H9 (cell line): Measurements from ENCODE around the gene CFHR5. TPM values are rescaled to one million over a fixed set of nuclear protein-coding genes. Genes with fewer than 3 reads are reported as not detected.

ENCODE experiments used
- DNase-seq: peaks from one replicate; pipeline ENCODE4 v3.0.0-alpha.2; 2017
- H2AFZ ChIP-seq: one replicate; pipeline ENCODE4 v1.6.1; 2013; ENCODE audit warnings: mild to moderate bottlenecking, low read length, control low read depth, moderate library complexity
- H2AK5ac ChIP-seq: 2 replicates; pipeline ENCODE4 v1.6.1; 2013; ENCODE audit warnings: low read length, control low read depth, mixed read lengths; ENCODE audit not compliant: insufficient read length
- H2BK120ac ChIP-seq: one replicate; pipeline ENCODE4 v1.6.1; 2013; ENCODE audit warnings: low read depth, mild to moderate bottlenecking, low read length, control low read depth, inconsistent platforms; ENCODE audit not compliant: poor library complexity, severe bottlenecking
- H2BK12ac ChIP-seq: 2 replicates; pipeline ENCODE4 v1.6.1; 2013; ENCODE audit warnings: low read length, control low read depth, mixed read lengths, low read depth; ENCODE audit not compliant: insufficient read length
- H2BK15ac ChIP-seq: 2 replicates; pipeline ENCODE4 v1.6.1; 2013; ENCODE audit warnings: low read depth, low read length, control low read depth
- H2BK20ac ChIP-seq: one replicate; pipeline ENCODE4 v1.6.1; 2013; ENCODE audit warnings: low read depth, mild to moderate bottlenecking, low read length, control low read depth, inconsistent platforms; ENCODE audit not compliant: poor library complexity, severe bottlenecking
- H2BK5ac ChIP-seq: 2 replicates; pipeline ENCODE4 v1.6.1; 2013; ENCODE audit warnings: low read length, control low read depth, mixed read lengths; ENCODE audit not compliant: insufficient read length
- H3K14ac ChIP-seq: 2 replicates; pipeline ENCODE4 v1.6.1; 2013; ENCODE audit warnings: low read length, control low read depth; ENCODE audit not compliant: insufficient read depth
- H3K18ac ChIP-seq: 2 replicates; pipeline ENCODE4 v1.6.1; 2013; ENCODE audit warnings: low read depth, mild to moderate bottlenecking, mixed read lengths, low read length, control low read depth; ENCODE audit not compliant: insufficient read length
- H3K23ac ChIP-seq: 2 replicates; pipeline ENCODE4 v1.6.1; 2013; ENCODE audit warnings: low read length, control low read depth, mixed read lengths, low read depth; ENCODE audit not compliant: insufficient read length
- H3K23me2 ChIP-seq: 2 replicates; pipeline ENCODE4 v1.6.1; 2013; ENCODE audit warnings: low read depth, mild to moderate bottlenecking, mixed read lengths, low read length, control low read depth; ENCODE audit not compliant: insufficient read length, poor library complexity, severe bottlenecking
- H3K27ac ChIP-seq: 2 replicates; pipeline ENCODE4 v1.5.1; 2013; ENCODE audit warnings: low read length, control low read depth, mixed read lengths, low read depth; ENCODE audit not compliant: insufficient read length
- H3K27me3 ChIP-seq: 2 replicates; pipeline ENCODE4 v1.6.1; 2013; ENCODE audit warnings: low read length, control low read depth, inconsistent platforms; ENCODE audit not compliant: insufficient read depth
- H3K4ac ChIP-seq: 2 replicates; pipeline ENCODE4 v1.6.1; 2013; ENCODE audit warnings: low read depth, mild to moderate bottlenecking, control low read depth, inconsistent platforms, low read length, moderate library complexity
- H3K4me1 ChIP-seq: 2 replicates; pipeline ENCODE4 v1.6.1; 2013; ENCODE audit warnings: low read length, control low read depth, inconsistent platforms; ENCODE audit not compliant: insufficient read depth
- H3K4me2 ChIP-seq: 2 replicates; pipeline ENCODE4 v1.6.1; 2013; ENCODE audit warnings: low read length, control low read depth, mixed read lengths; ENCODE audit not compliant: insufficient read length, insufficient read depth
- H3K56ac ChIP-seq: 2 replicates; pipeline ENCODE4 v1.6.1; 2013; ENCODE audit warnings: low read depth, mild to moderate bottlenecking, mixed read lengths, low read length, control low read depth; ENCODE audit not compliant: insufficient read length
- H3K79me1 ChIP-seq: 2 replicates; pipeline ENCODE4 v1.6.1; 2013; ENCODE audit warnings: low read depth, mild to moderate bottlenecking, moderate library complexity, low read length, control low read depth, inconsistent platforms; ENCODE audit not compliant: insufficient read depth, poor library complexity, severe bottlenecking
- H3K79me2 ChIP-seq: 2 replicates; pipeline ENCODE4 v1.6.1; 2013; ENCODE audit warnings: low read length, control low read depth, inconsistent platforms; ENCODE audit not compliant: insufficient read depth
- H3K9ac ChIP-seq: 2 replicates; pipeline ENCODE4 v1.6.1; 2013; ENCODE audit warnings: low read length, control low read depth, mixed read lengths; ENCODE audit not compliant: insufficient read length; ENCODE audit errors: extremely low read depth
- H3K9me3 ChIP-seq: one replicate; pipeline ENCODE4 v1.6.1; 2013; ENCODE audit warnings: low read depth, low read length, inconsistent platforms; ENCODE audit not compliant: control insufficient read depth
- H3T11ph ChIP-seq: one replicate; pipeline ENCODE4 v1.6.1; 2013; ENCODE audit warnings: mild to moderate bottlenecking, low read length, control low read depth, inconsistent platforms
- H4K20me1 ChIP-seq: one replicate; pipeline ENCODE4 v1.6.1; 2013; ENCODE audit not compliant: control insufficient read depth, insufficient read length, insufficient read depth
- H4K5ac ChIP-seq: 2 replicates; pipeline ENCODE4 v1.6.1; 2013; ENCODE audit warnings: low read depth, mild to moderate bottlenecking, mixed read lengths, low read length, control low read depth; ENCODE audit not compliant: insufficient read length
- H4K8ac ChIP-seq: replicated peaks from 2 replicates; pipeline ENCODE4 v1.6.1; 2013; ENCODE audit warnings: low read length, control low read depth, mixed read lengths, low read depth; ENCODE audit not compliant: insufficient read length
- H4K91ac ChIP-seq: 2 replicates; pipeline ENCODE4 v1.6.1; 2013; ENCODE audit warnings: low read depth, mild to moderate bottlenecking, moderate library complexity, mixed read lengths, low read length, control low read depth; ENCODE audit not compliant: insufficient read length
- H3K27ac Mint-ChIP-seq, 3 experiments: 2 replicates in 2 of 3; 3 replicates in 1 of 3; pipeline ENCODE4 v1.8.0; 2020 to 2021; ENCODE audit warnings: mixed read lengths in 3 of 3, mild to moderate bottlenecking in 1 of 3, moderate library complexity in 1 of 3
- H3K27me3 Mint-ChIP-seq: 2 replicates; pipeline ENCODE4 v1.8.0; 2021; ENCODE audit warnings: low read depth, mild to moderate bottlenecking, moderate library complexity, mixed read lengths
- H3K36me3 Mint-ChIP-seq, 3 experiments: 2 replicates in 2 of 3; 3 replicates in 1 of 3; pipeline ENCODE4 v1.8.0; 2020 to 2021; ENCODE audit warnings: low read depth in 3 of 3, mixed read lengths in 3 of 3; ENCODE audit not compliant: insufficient read depth in 1 of 3
- H3K4me1 Mint-ChIP-seq, 2 experiments: 2 replicates each; pipeline ENCODE4 v1.8.0; 2020; ENCODE audit warnings: mixed read lengths in 2 of 2
- H3K4me3 Mint-ChIP-seq, 2 experiments: 2 replicates in 1 of 2; 3 replicates in 1 of 2; pipeline ENCODE4 v1.8.0; 2020 to 2021; ENCODE audit warnings: mild to moderate bottlenecking in 2 of 2, mixed read lengths in 2 of 2, moderate library complexity in 1 of 2
- H3K9me3 Mint-ChIP-seq, 2 experiments: 2 replicates in 1 of 2; 3 replicates in 1 of 2; pipeline ENCODE4 v1.8.0; 2020; ENCODE audit warnings: mild to moderate bottlenecking in 2 of 2, mixed read lengths in 2 of 2, moderate library complexity in 1 of 2
- WGBS: extraction: QIAGEN DNeasy Blood & Tissue Kit; methylation state at CpG from one replicate; pipeline ENCODE4 v1.1.7; 2013; ENCODE audit warnings: missing lambda C conversion rate, low lambda C conversion rate, mixed read lengths; ENCODE audit not compliant: insufficient read length; ENCODE audit errors: extremely low coverage; 5-methylcytosine and 5-hydroxymethylcytosine counted together
- total RNA-seq: library from RNA; stranded (reverse); gene quantifications from 2 replicates; pipeline ENCODE4 v1.2.1, GENCODE V29; 2021
- TF ChIP-seq, protein P1 (sequence below): fragments of 200-600 bp; sonication (generic); conservative IDR thresholded peaks from 3 replicates; pipeline ENCODE4 v1.8.0; 2021; ENCODE audit warnings: antibody characterized with exemption, mild to moderate bottlenecking

CFHR5 gene
- total RNA-seq, 1 experiment from 2014 or later: not detected

DNA sequence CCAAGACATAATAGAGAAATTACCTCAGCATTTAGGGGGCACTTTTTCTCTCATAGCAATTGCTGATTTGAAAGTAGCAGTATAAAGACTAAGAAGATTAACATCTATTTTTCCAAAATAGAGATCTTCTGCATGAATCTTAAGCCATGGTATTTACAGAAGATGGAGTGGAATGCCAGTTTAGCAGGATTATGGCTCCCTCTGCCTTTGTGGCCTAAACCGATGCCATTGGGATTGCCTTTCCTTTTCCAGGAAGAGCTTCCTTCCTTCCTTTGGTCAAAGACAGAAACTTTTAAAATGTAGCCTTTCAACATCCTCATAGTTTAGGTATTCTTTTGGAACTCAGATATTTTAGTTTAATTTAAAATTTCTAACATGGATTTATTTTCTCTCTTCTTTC lies 39.4 kb downstream of the CFHR5 start:
- Mint-ChIP-seq H3K9me3 (peaks cover 2% of the 10 kb centered on the region in 2 experiments), H3K36me3 (peaks cover 0 to 2% (median under 1%) of the 10 kb centered on the region in 3 experiments; a peak in 4 of 7 replicates), H3K27me3 (no peaks in the 10 kb centered on the region), H3K4me1 (peaks cover 5 to 9% of the 10 kb centered on the region in 2 experiments), H3K4me3 (no peak overlapping the region), H3K27ac (no peak overlapping the region)
- Histone ChIP-seq H3K14ac (no peak overlapping the region), H3K27me3 (no peaks in the 10 kb centered on the region), H4K5ac (no peak overlapping the region), H2BK15ac (no peak overlapping the region), H3K79me1 (no peaks in the 10 kb centered on the region), H3K23me2 (no peaks in the 10 kb centered on the region), H2BK120ac (no peak overlapping the region), H4K8ac (no peak overlapping the region), H2BK20ac (no peak overlapping the region), H3K4ac (no peak overlapping the region), H2AK5ac (no peak overlapping the region), H3K9me3 (no peaks in the 10 kb centered on the region), H3K9ac (no peak overlapping the region), H3K18ac (no peak overlapping the region), H3K4me2 (no peak overlapping the region), H2BK5ac (no peak overlapping the region), H2BK12ac (no peak overlapping the region), H3K79me2 (no peaks in the 10 kb centered on the region), H3K23ac (no peak overlapping the region), H4K91ac (no peak overlapping the region), H4K20me1 (no peaks in the 10 kb centered on the region), H3K56ac (no peak overlapping the region), H3K4me1 (no peaks in the 10 kb centered on the region), H3T11ph (no peak overlapping the region), H2AFZ (no peak overlapping the region), H3K27ac (no peak overlapping the region)
- WGBS: no CpG with 5 or more reads among the region's 1 CpG
- TF ChIP-seq, protein P1, sequence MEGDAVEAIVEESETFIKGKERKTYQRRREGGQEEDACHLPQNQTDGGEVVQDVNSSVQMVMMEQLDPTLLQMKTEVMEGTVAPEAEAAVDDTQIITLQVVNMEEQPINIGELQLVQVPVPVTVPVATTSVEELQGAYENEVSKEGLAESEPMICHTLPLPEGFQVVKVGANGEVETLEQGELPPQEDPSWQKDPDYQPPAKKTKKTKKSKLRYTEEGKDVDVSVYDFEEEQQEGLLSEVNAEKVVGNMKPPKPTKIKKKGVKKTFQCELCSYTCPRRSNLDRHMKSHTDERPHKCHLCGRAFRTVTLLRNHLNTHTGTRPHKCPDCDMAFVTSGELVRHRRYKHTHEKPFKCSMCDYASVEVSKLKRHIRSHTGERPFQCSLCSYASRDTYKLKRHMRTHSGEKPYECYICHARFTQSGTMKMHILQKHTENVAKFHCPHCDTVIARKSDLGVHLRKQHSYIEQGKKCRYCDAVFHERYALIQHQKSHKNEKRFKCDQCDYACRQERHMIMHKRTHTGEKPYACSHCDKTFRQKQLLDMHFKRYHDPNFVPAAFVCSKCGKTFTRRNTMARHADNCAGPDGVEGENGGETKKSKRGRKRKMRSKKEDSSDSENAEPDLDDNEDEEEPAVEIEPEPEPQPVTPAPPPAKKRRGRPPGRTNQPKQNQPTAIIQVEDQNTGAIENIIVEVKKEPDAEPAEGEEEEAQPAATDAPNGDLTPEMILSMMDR: no peak
- no peak for DNase-seq
